MM.1S (cell line): ENCODE results near the gene OXSR1.

Experiments used
- DNase-seq: peaks from one replicate; pipeline ENCODE4 v3.0.0-alpha.2; 2015
- H2AFZ ChIP-seq: fragments of 300-600 bp; sonication (generic); 2 replicates; pipeline ENCODE4 v1.6.0; 2016; ENCODE audit warnings: antibody characterized with exemption, low read length
- H3F3A ChIP-seq: fragments of 300-600 bp; sonication (generic); 2 replicates; pipeline ENCODE4 v1.6.1; 2016; ENCODE audit warnings: mild to moderate bottlenecking, antibody characterized with exemption, low read length, moderate library complexity, mixed read lengths; ENCODE audit not compliant: insufficient read depth
- H3K27ac ChIP-seq: fragments of 300-600 bp; sonication (generic); 2 replicates; pipeline ENCODE4 v1.5.1; 2016; ENCODE audit warnings: mild to moderate bottlenecking, low read length
- H3K27me3 ChIP-seq: fragments of 300-600 bp; sonication (generic); replicated peaks from 2 replicates; pipeline ENCODE4 v1.6.0; 2016; ENCODE audit warnings: low read length; ENCODE audit not compliant: insufficient read depth
- H3K36me3 ChIP-seq: fragments of 300-600 bp; sonication (generic); replicated peaks from 2 replicates; pipeline ENCODE4 v1.6.1; 2016; ENCODE audit warnings: mild to moderate bottlenecking, low read length, mixed read lengths; ENCODE audit not compliant: insufficient read depth
- H3K4me1 ChIP-seq: fragments of 300-600 bp; sonication (generic); 2 replicates; pipeline ENCODE4 v1.6.1; 2016; ENCODE audit warnings: low read length, mixed read lengths
- H3K4me2 ChIP-seq: fragments of 300-600 bp; sonication (generic); 2 replicates; pipeline ENCODE4 v1.6.0; 2016; ENCODE audit warnings: low read depth, low read length
- H3K4me3 ChIP-seq: fragments of 300-600 bp; sonication (generic); 2 replicates; pipeline ENCODE4 v1.5.1; 2016; ENCODE audit warnings: low read length, mixed read lengths
- H3K79me2 ChIP-seq: fragments of 300-600 bp; sonication (generic); 2 replicates; pipeline ENCODE4 v1.6.1; 2016; ENCODE audit warnings: mixed run types, low read length, mixed read lengths
- H3K9ac ChIP-seq: fragments of 300-600 bp; sonication (generic); 2 replicates; pipeline ENCODE4 v1.6.1; 2016; ENCODE audit warnings: low read length, mixed read lengths
- H3K9me2 ChIP-seq: fragments of 300-600 bp; sonication (generic); replicated peaks from 2 replicates; pipeline ENCODE4 v1.6.1; 2016; ENCODE audit warnings: mild to moderate bottlenecking, low read length, mixed read lengths; ENCODE audit not compliant: insufficient read depth
- H3K9me3 ChIP-seq: fragments of 300-600 bp; sonication (generic); replicated peaks from 2 replicates; pipeline ENCODE4 v1.6.1; 2016; ENCODE audit warnings: mild to moderate bottlenecking, low read length, mixed read lengths; ENCODE audit not compliant: insufficient read depth
- H4K20me1 ChIP-seq: fragments of 300-600 bp; sonication (generic); 2 replicates; pipeline ENCODE4 v1.6.1; 2016; ENCODE audit warnings: mild to moderate bottlenecking, low read length, moderate library complexity, mixed read lengths; ENCODE audit not compliant: insufficient read depth
- CTCF ChIP-seq: fragments of 300-600 bp; sonication (generic); IDR thresholded peaks from 2 replicates; pipeline ENCODE4 v1.5.1; 2016; ENCODE audit warnings: antibody characterized with exemption, low read length, mixed read lengths
- EZH2 ChIP-seq: fragments of 300-600 bp; sonication (generic); optimal IDR thresholded peaks from 2 replicates; pipeline ENCODE3; 2017; ENCODE audit warnings: low read depth, mild to moderate bottlenecking, antibody characterized with exemption, low read length, mixed read lengths
- EZH2phosphoT487 ChIP-seq: fragments of 300-600 bp; sonication (generic); IDR thresholded peaks from 2 replicates; pipeline ENCODE4 v1.6.1; 2018; ENCODE audit warnings: antibody characterized with exemption, low read length

OXSR1 gene

DNA sequence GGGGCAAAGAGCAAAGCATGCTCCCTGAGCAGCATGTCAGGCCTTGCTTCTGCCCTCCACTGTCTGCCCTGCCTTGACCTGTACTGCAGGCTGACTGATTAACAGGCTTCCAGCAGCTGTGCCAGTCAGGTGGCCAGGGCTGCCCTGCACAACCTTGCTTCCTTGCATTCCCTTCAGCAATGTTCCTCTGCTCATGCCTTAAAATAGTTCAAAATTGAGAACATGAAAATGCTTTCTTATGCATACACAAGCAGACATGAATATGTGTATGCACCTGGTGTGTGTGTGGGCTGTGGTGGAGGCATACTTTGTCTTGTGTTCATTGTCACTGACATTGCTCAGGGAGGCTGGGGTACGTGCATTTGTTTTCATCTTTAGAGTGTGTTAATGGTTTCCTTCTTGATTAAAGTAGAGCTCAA is 99.0 kb downstream of the OXSR1 start:
- Histone ChIP-seq H3K4me3 (no peak overlapping the region), H3K9ac (no peak overlapping the region), H2AFZ (no peak overlapping the region), H3K9me3 (no peaks in the 10 kb centered on the region), H3K27ac (no peak overlapping the region), H3K4me1 (no peaks in the 10 kb centered on the region), H3K27me3 (no peaks in the 10 kb centered on the region), H3K36me3 (no peaks in the 10 kb centered on the region), H4K20me1 (no peaks in the 10 kb centered on the region), H3F3A (no peaks in the 10 kb centered on the region), H3K79me2 (no peaks in the 10 kb centered on the region), H3K4me2 (no peak overlapping the region), H3K9me2 (no peaks in the 10 kb centered on the region)
- no peak for DNase-seq
- no peak for TF ChIP-seq CTCF
- TF ChIP-seq EZH2: no peak
- TF ChIP-seq EZH2phosphoT487: no peak

DNA sequence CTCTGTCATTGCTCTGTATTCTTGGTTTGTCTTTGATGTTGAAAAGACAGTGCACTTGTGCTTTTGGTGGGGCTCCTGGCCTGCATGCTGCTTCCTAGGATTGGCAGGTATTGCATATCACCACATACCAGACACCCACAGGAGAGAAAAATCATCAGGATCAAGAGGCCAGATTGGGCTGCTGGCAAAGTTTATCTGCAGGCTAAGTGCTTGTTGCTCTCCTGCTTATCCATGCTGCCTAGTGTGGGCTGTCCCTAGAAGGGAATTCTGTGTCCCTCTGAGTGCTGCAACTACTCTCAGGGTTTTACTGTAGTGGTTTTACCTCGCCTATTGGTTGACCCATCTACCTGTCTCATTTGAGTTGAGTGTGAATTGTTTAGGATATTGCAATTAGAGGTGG is 99.4 kb downstream of the OXSR1 start:
- Histone ChIP-seq H3K9me2 (no peaks in the 10 kb centered on the region), H3K27ac (no peak overlapping the region), H2AFZ (no peak overlapping the region), H3F3A (no peaks in the 10 kb centered on the region), H3K36me3 (no peaks in the 10 kb centered on the region), H3K4me2 (no peak overlapping the region), H3K27me3 (no peaks in the 10 kb centered on the region), H3K4me3 (no peak overlapping the region), H3K4me1 (no peaks in the 10 kb centered on the region), H3K9ac (no peak overlapping the region), H3K79me2 (no peaks in the 10 kb centered on the region), H4K20me1 (no peaks in the 10 kb centered on the region), H3K9me3 (no peaks in the 10 kb centered on the region)
- no peak for DNase-seq
- TF ChIP-seq EZH2phosphoT487 (no peak), EZH2 (no peak), CTCF (no peak)

GRCh38 chr3:38265604-38266307 is 100.4 kb downstream of the OXSR1 start, which contains the start of gene SLC22A13:
Gene SLC22A13 (plus strand): TSS chr3:38265812. CDS start chr3:38265861, 49 bp downstream.
- Histone ChIP-seq H3K4me3 (no peak within 1 kb of the TSS), H3K4me1 (no peaks in the 10 kb centered on the region), H3K9me2 (no peaks in the 10 kb centered on the region), H3K4me2 (no peak within 1 kb of the TSS), H2AFZ (no peak within 1 kb of the TSS), H3K9ac (no peak within 1 kb of the TSS), H3K27me3 (no peaks in the 10 kb centered on the region), H3K27ac (no peak within 1 kb of the TSS), H3K9me3 (no peaks in the 10 kb centered on the region), H3K79me2 (no peaks in the 10 kb centered on the region), H3F3A (no peaks in the 10 kb centered on the region), H3K36me3 (no peaks in the 10 kb centered on the region), H4K20me1 (no peaks in the 10 kb centered on the region)
- DNase-seq: no peak
- TF ChIP-seq CTCF (no peak), EZH2phosphoT487 (no peak), EZH2 (no peak)
